Upper lobe of right lung (tissue), 1 donor: Measurements from ENCODE around the gene NFAT5. TPM values are rescaled to one million over a fixed set of nuclear protein-coding genes. Genes with fewer than 3 reads are reported as not detected.

Experiments
- ATAC-seq: fragments of 200-7000 bp; cut with Tn5 transposase; one replicate; pipeline ENCODE4 v1.9.1; 2020; ENCODE audit warnings: mild to moderate bottlenecking, moderate library complexity
- DNase-seq: peaks from one replicate; pipeline ENCODE4 v3.0.0-alpha.2; 2020
- H3K27ac ChIP-seq: fragments of 200-600 bp; one replicate; pipeline ENCODE4 v1.8.0; 2022
- H3K27me3 ChIP-seq: fragments of 200-600 bp; one replicate; pipeline ENCODE4 v1.8.0; 2022; ENCODE audit warnings: mild to moderate bottlenecking
- H3K36me3 ChIP-seq: fragments of 200-600 bp; one replicate; pipeline ENCODE4 v1.8.0; 2022
- H3K4me1 ChIP-seq: fragments of 200-600 bp; one replicate; pipeline ENCODE4 v1.8.0; 2022
- H3K4me3 ChIP-seq: fragments of 200-600 bp; one replicate; pipeline ENCODE4 v1.8.0; 2022; ENCODE audit warnings: mild to moderate bottlenecking
- H3K9me3 ChIP-seq: fragments of 200-600 bp; one replicate; pipeline ENCODE4 v1.8.0; 2022
- intact Hi-C: fragments of 100-400 bp; cut with DNase I; formaldehyde crosslinking; loops from one replicate; pipeline ENCODE4 v1.11.0; 2022
- total RNA-seq: library from RNA; stranded (reverse); fragmentation: NEBNext Ultra II Directional; extraction: Animal tissue kit (Norgen Biotek cat#: 25700); gene quantifications from one replicate; pipeline ENCODE4 v1.2.1, GENCODE V29; 2021
- TF ChIP-seq, protein P1 (sequence below): fragments of 200-600 bp; IDR thresholded peaks from one replicate; pipeline ENCODE4 v1.8.0; 2022; ENCODE audit warnings: antibody characterized with exemption
- donor health status: DM: no; HTN: yes; CAD: no; lungs with severe emphysema.

NFAT5 gene
- total RNA-seq, 1 donor from 2014 or later = 62.3 TPM

DNA sequence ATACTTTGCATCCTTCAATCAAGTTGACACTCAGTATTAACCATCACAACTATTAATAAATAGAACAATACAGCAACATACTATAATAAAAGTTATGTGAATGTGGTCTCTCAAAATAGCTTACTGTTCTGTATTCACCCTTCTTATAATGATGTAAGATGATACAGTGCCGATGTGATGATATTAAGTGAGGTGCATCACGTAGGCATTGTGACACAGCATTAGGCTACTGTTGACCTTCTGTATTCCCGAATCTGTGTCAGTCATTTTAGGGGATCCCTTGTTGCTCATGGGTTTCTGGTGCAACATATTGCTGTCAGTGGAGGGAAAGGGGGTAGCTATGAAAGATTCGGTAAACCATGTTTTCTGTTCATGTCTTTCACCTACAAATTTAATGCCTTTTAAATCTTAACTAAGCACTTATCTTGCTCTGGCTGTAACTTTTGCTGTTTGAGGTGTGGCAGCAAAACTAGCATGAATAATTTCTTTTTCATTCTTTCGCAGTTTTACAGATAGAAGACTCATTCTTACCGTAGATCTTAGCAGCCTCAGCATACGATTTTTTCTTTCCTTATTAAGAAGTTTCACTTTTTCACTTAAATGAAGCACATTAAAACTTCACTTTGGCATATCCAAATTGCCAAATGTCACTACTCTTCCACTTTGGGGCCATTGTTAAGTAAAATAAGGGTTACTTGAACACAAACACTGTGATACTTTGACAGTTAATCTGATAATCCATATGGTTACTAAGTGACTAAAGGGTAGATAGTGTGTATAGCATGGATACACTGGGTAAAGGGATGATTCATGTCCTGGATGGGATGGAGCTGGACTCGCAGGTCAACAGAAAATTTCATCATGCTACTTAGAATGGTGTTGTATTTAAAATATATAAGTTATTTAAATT is 29.6 kb downstream of the NFAT5 start:
- Histone ChIP-seq H3K9me3 (no peaks in the 10 kb centered on the region), H3K4me3 (no peak overlapping the region), H3K27ac (no peak overlapping the region), H3K36me3 (no peaks in the 10 kb centered on the region), H3K27me3 (no peaks in the 10 kb centered on the region), H3K4me1 (peaks cover 7% of the 10 kb centered on the region)
- intact Hi-C loops = no loop called here
- TF ChIP-seq, protein P1, sequence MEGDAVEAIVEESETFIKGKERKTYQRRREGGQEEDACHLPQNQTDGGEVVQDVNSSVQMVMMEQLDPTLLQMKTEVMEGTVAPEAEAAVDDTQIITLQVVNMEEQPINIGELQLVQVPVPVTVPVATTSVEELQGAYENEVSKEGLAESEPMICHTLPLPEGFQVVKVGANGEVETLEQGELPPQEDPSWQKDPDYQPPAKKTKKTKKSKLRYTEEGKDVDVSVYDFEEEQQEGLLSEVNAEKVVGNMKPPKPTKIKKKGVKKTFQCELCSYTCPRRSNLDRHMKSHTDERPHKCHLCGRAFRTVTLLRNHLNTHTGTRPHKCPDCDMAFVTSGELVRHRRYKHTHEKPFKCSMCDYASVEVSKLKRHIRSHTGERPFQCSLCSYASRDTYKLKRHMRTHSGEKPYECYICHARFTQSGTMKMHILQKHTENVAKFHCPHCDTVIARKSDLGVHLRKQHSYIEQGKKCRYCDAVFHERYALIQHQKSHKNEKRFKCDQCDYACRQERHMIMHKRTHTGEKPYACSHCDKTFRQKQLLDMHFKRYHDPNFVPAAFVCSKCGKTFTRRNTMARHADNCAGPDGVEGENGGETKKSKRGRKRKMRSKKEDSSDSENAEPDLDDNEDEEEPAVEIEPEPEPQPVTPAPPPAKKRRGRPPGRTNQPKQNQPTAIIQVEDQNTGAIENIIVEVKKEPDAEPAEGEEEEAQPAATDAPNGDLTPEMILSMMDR = no peak
- DNase-seq = no peak
- no peak for ATAC-seq

DNA sequence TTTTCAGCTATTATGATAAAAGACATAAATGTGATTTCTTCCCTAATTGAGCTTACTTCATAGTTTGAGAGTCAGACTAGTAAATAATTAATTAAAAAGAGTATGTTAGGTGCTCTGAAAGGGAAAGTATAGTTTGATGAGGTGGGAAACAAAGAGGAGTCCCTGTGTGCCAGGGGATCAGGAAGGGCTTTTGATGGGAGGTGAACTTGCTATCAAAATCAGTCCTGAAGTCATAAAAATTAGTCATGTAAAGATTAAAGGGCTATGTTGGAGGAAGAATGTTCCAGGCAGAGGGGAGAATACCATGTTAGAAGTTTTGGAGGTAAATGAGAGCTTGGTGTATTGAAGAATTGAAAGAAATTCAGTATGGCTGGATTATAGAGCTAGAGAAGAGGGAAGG is 31.0 kb downstream of the NFAT5 start:
- DNase-seq = no peak
- intact Hi-C loops = no loop called here
- TF ChIP-seq, protein P1 = no peak
- Histone ChIP-seq H3K9me3 (no peaks in the 10 kb centered on the region), H3K27me3 (no peaks in the 10 kb centered on the region), H3K4me3 (no peak overlapping the region), H3K4me1 (peaks cover 7% of the 10 kb centered on the region), H3K36me3 (no peaks in the 10 kb centered on the region), H3K27ac (no peak overlapping the region)
- ATAC-seq = no peak

DNA sequence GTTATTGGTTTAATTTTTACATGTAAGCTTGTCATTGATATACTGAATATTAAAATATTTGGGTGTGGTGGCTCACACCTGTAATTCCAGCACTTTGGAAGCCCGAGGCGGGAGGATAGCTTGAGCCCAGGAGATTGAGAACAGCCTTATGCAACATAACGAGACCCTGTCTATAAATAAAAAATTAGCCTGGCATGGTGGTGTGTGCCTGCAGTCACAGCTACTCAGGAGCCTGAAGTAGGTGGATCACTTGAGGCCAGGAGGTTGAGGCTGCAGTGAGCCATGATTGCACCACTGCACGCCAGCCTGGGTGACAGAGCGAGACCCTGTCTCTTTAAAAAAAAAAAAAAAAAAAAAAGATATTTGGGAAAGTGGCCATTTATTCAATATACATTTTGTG is 32.3 kb downstream of the NFAT5 start:
- H3K4me1 ChIP-seq = peaks cover 7% of the 10 kb centered on the region
- DNase-seq (no peak), ATAC-seq (no peak)
- TF ChIP-seq, protein P1 = no peak
- no peaks in the 10 kb centered on the region for H3K27me3 ChIP-seq
- no peaks in the 10 kb centered on the region for H3K36me3 ChIP-seq
- no peak overlapping the region for H3K4me3 ChIP-seq
- intact Hi-C loops = no loop called here
- H3K9me3 ChIP-seq = no peaks in the 10 kb centered on the region
- no peak overlapping the region for H3K27ac ChIP-seq

DNA sequence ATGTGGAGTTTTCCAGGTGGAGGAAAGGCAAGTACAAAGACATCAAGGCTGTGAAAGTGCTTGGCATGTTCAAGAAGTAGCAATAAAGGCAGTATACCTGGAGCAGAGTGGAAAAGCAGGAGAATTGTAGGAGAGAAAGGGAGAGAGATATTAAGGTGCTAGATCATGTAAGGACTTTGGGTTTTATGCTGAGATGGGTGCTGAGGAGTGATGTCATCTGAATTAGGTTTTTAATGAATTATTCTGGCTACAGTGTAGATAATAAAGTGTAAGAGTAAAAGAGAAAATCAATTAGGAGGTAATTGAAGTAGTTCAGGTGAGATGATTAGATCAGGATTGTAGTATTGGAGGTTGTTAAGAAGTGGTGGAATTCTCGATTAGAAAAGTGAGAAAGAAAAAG is 34.0 kb downstream of the NFAT5 start:
- TF ChIP-seq, protein P1 = no peak
- Histone ChIP-seq H3K9me3 (no peaks in the 10 kb centered on the region), H3K27ac (no peak overlapping the region), H3K4me3 (no peak overlapping the region), H3K27me3 (no peaks in the 10 kb centered on the region), H3K4me1 (no peaks in the 10 kb centered on the region), H3K36me3 (no peaks in the 10 kb centered on the region)
- DNase-seq = no peak
- no peak for ATAC-seq
- intact Hi-C loops = no loop called here

DNA sequence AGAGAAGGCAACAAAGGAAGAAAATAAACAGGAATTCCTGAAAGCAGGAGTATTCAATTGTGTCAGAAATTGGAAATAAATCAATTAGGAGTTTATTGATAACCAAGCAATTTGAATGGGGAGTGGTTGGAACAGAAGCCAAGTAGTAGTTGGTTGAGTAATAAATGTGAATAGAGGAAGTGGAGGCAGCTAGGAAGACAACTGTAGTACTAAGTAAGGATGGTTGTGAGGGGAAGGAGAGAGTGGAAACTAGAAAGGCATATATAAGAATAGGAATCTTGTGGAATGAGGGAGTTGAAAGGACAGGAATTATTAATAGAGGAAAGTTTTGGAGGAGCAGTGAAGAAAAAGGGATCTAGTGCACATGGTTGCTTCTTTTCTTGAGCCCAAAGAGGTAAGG is 34.4 kb downstream of the NFAT5 start:
- DNase-seq = no peak
- intact Hi-C loops = no loop called here
- peak; percentile 58 for ATAC-seq

More for the DNA sequence above, 34.4 kb downstream of the NFAT5 start:
- no peaks in the 10 kb centered on the region for H3K36me3 ChIP-seq
- H3K4me3 ChIP-seq = no peak overlapping the region
- H3K9me3 ChIP-seq = no peaks in the 10 kb centered on the region
- no peak overlapping the region for H3K27ac ChIP-seq
- H3K27me3 ChIP-seq = no peaks in the 10 kb centered on the region
- H3K4me1 ChIP-seq = no peaks in the 10 kb centered on the region
- TF ChIP-seq, protein P1 = no peak
